OCI-LY7 (cell line): ENCODE data around the gene C17orf67. TPM values are rescaled to one million over a fixed set of nuclear protein-coding genes. Genes with fewer than 3 reads are reported as not detected.

Experiments used
- BruUV-seq: library from RNA; stranded (reverse); fragments of 400-500 nt; replicated peaks from 2 replicates; lab custom pipeline; 2021; lab: Mats Ljungman, UMichigan
- CTCF ChIA-PET: fragments of 300-600 bp; sonication (Branson Sonifier 250); formaldehyde crosslinking; loops from one replicate; lab custom pipeline; 2022; ENCODE audit warnings: antibody characterized with exemption; ENCODE audit not compliant: unreplicated experiment; lab: Charles Lee
- POLR2A ChIA-PET: fragments of 300-600 bp; sonication (Branson Sonifier 250); formaldehyde crosslinking; loops from one replicate; lab custom pipeline; 2022; ENCODE audit warnings: antibody characterized with exemption; lab: Charles Lee
- DNase-seq: peaks from one replicate; pipeline ENCODE4 v3.0.0-alpha.2; 2015; ENCODE audit warnings: low spot score
- H2AFZ ChIP-seq: fragments of 200-600 bp; sonication (generic), shearing (Covaris generic); 2 replicates; pipeline ENCODE4 v1.6.1; 2014; ENCODE audit warnings: mild to moderate bottlenecking, antibody characterized with exemption, low read length, moderate library complexity
- H3K27ac ChIP-seq: fragments of 200-600 bp; sonication (generic); 2 replicates; pipeline ENCODE4 v1.5.1; 2014; ENCODE audit warnings: mixed run types, low read depth, mild to moderate bottlenecking, moderate library complexity, low read length, inconsistent platforms; ENCODE audit not compliant: poor library complexity, severe bottlenecking
- H3K36me3 ChIP-seq: fragments of 200-600 bp; sonication (generic); 2 replicates; pipeline ENCODE4 v1.6.1; 2014; ENCODE audit warnings: mild to moderate bottlenecking, antibody characterized with exemption, low read length, moderate library complexity, mixed read lengths; ENCODE audit not compliant: insufficient read depth
- H3K4me1 ChIP-seq: fragments of 200-600 bp; sonication (generic); 2 replicates; pipeline ENCODE4 v1.5.1; 2014; ENCODE audit warnings: mild to moderate bottlenecking, low read length; ENCODE audit not compliant: insufficient read depth, poor library complexity, severe bottlenecking
- H3K4me2 ChIP-seq: fragments of 200-600 bp; sonication (generic); 2 replicates; pipeline ENCODE4 v1.6.1; 2014; ENCODE audit warnings: mild to moderate bottlenecking, low read length
- H3K4me3 ChIP-seq: fragments of 200-600 bp; sonication (generic); 2 replicates; pipeline ENCODE4 v1.5.1; 2014; ENCODE audit warnings: mild to moderate bottlenecking, low read depth, low read length; ENCODE audit not compliant: poor library complexity, severe bottlenecking
- H3K79me2 ChIP-seq: fragments of 200-600 bp; sonication (generic); 2 replicates; pipeline ENCODE4 v1.6.1; 2016; ENCODE audit warnings: low read depth, mild to moderate bottlenecking, low read length, moderate library complexity, mixed read lengths; ENCODE audit not compliant: insufficient read depth
- H3K9me2 ChIP-seq: fragments of 200-600 bp; sonication (generic); 2 replicates; pipeline ENCODE4 v1.6.1; 2016; ENCODE audit warnings: mild to moderate bottlenecking, low read length, mixed read lengths; ENCODE audit not compliant: insufficient read depth
- H3K9me3 ChIP-seq: fragments of 200-600 bp; sonication (generic); 2 replicates; pipeline ENCODE4 v1.6.1; 2014; ENCODE audit warnings: mild to moderate bottlenecking, mixed run types, low read length, mixed read lengths
- H4K20me1 ChIP-seq: fragments of 200-600 bp; sonication (generic); 2 replicates; pipeline ENCODE4 v1.6.1; 2014; ENCODE audit warnings: mild to moderate bottlenecking, antibody characterized with exemption, low read length, moderate library complexity, mixed read lengths; ENCODE audit not compliant: insufficient read depth
- CTCF ChIP-seq: fragments of 200-600 bp; sonication (generic); conservative IDR thresholded peaks from 2 replicates; pipeline ENCODE4 v1.5.1; 2014; ENCODE audit warnings: mild to moderate bottlenecking, antibody characterized with exemption, low read length, moderate library complexity, mixed read lengths
- EZH2phosphoT487 ChIP-seq: fragments of 200-600 bp; sonication (generic); IDR thresholded peaks from 2 replicates; pipeline ENCODE4 v1.6.1; 2018; ENCODE audit warnings: low read depth, borderline replicate concordance, mild to moderate bottlenecking, mixed run types, antibody characterized with exemption, low read length, moderate library complexity, mixed read lengths
- intact Hi-C: fragments of 100-400 bp; cut with micrococcal nuclease; formaldehyde crosslinking; loops from one replicate; pipeline ENCODE4 v1.10.0; 2022; ENCODE audit not compliant: unreplicated experiment
- total RNA-seq, 2 experiments: library from RNA; depleted of rRNA in 1 of 2; stranded (reverse); fragments of >200 nt in 1 of 2; shearing (Covaris generic) in 1 of 2; gene quantifications; 2 replicates each; pipeline ENCODE4 v1.2.3, GENCODE V29; 2014 to 2022

The C17orf67 gene
- total RNA-seq, 2 experiments from 2014 or later = 5.2 to 5.4 TPM

GRCh38 chr17:56822725-56823124, 11.0 kb downstream of the C17orf67 start:
- no peak for TF ChIP-seq CTCF
- no peak for TF ChIP-seq EZH2phosphoT487
- no TSS peak for BruUV-seq
- H3K27ac ChIP-seq = no peak overlapping the region
- no peak overlapping the region for H3K4me3 ChIP-seq
- peaks cover 7% of the 10 kb centered on the region for H3K4me1 ChIP-seq
- intact Hi-C loops = no loop called here
- H2AFZ ChIP-seq = no peak overlapping the region
- no peak for DNase-seq
- ChIA-PET CTCF (no interaction called here), POLR2A (no interaction called here)
- no peaks in the 10 kb centered on the region for H3K79me2 ChIP-seq
- no peaks in the 10 kb centered on the region for H3K9me3 ChIP-seq
- no peaks in the 10 kb centered on the region for H4K20me1 ChIP-seq
- no peaks in the 10 kb centered on the region for H3K36me3 ChIP-seq
- no peak overlapping the region for H3K4me2 ChIP-seq
- no peaks in the 10 kb centered on the region for H3K9me2 ChIP-seq

GRCh38 chr17:56821847-56822534, 11.7 kb downstream of the C17orf67 start:
- no peaks in the 10 kb centered on the region for H3K9me3 ChIP-seq
- H4K20me1 ChIP-seq = no peaks in the 10 kb centered on the region
- no peak for TF ChIP-seq CTCF
- TF ChIP-seq EZH2phosphoT487 = no peak
- no peaks in the 10 kb centered on the region for H3K79me2 ChIP-seq
- POLR2A ChIA-PET = no interaction called here
- H3K4me3 ChIP-seq = no peak overlapping the region
- no peaks in the 10 kb centered on the region for H3K36me3 ChIP-seq
- BruUV-seq = no TSS peak
- DNase-seq = no peak
- intact Hi-C loops = no loop called here
- H3K9me2 ChIP-seq = no peaks in the 10 kb centered on the region
- CTCF ChIA-PET = no interaction called here
- peak overlapping the region; percentile 19; the same call in 1 of the 2 replicates for H3K4me2 ChIP-seq
- H3K27ac ChIP-seq = no peak overlapping the region
- no peak overlapping the region for H2AFZ ChIP-seq
- H3K4me1 ChIP-seq = peaks cover 7% of the 10 kb centered on the region

GRCh38 chr17:56820207-56820606, 13.5 kb downstream of the C17orf67 start:
- Histone ChIP-seq H3K4me1 (peaks cover 7% of the 10 kb centered on the region), H2AFZ (no peak overlapping the region), H3K4me2 (no peak overlapping the region), H3K4me3 (no peak overlapping the region), H3K9me3 (no peaks in the 10 kb centered on the region), H3K27ac (no peak overlapping the region), H3K79me2 (no peaks in the 10 kb centered on the region), H4K20me1 (no peaks in the 10 kb centered on the region), H3K9me2 (no peaks in the 10 kb centered on the region), H3K36me3 (no peaks in the 10 kb centered on the region)
- intact Hi-C loops = no loop called here
- ChIA-PET POLR2A (no interaction called here), CTCF (interaction anchor here (0.6 to 1.0 kb wide), 2 partner anchors 119 to 229 kb away, joined by 3 to 4 read pairs; no protein-coding TSS in a partner anchor)
- DNase-seq = no peak
- TF ChIP-seq EZH2phosphoT487 (no peak), CTCF (no peak)
- no TSS peak for BruUV-seq
